Glomerular visceral epithelial cell (primary cell): Measurements from ENCODE around the gene SERPINA1.
A peak's percentile ranks its signal among the peaks of the same experiment; 100 is the strongest.

Experiments
- DNase-seq: peaks from one replicate; pipeline ENCODE4 v3.0.0-alpha.2; 2016; ENCODE audit errors: extremely low spot score

Gene SERPINA1

DNA sequence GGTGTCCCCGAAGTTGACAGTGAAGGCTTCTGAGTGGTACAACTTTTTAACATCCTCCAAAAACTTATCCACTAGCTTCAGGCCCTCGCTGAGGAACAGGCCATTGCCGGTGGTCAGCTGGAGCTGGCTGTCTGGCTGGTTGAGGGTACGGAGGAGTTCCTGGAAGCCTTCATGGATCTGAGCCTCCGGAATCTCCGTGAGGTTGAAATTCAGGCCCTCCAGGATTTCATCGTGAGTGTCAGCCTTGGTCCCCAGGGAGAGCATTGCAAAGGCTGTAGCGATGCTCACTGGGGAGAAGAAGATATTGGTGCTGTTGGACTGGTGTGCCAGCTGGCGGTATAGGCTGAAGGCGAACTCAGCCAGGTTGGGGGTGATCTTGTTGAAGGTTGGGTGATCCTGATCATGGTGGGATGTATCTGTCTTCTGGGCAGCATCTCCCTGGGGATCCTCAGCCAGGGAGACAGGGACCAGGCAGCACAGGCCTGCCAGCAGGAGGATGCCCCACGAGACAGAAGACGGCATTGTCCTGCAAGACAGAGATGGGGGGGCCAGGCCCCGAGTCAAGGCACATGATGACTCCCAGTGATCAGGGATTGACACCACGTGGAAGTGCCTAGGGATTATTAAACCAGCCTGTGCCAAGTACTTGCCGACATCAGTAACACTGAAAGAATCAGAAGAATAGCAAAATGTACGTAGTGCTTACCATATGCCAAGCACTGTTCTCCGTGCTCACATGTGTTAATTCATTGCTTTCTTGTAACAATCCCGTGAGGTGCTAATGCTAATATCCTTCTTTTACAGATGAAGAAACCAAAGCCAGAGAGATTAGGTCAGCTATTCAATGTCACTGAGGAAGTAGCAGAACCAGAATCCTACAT, 5.4 kb downstream of the SERPINA1 start:
- no peak for DNase-seq

DNA sequence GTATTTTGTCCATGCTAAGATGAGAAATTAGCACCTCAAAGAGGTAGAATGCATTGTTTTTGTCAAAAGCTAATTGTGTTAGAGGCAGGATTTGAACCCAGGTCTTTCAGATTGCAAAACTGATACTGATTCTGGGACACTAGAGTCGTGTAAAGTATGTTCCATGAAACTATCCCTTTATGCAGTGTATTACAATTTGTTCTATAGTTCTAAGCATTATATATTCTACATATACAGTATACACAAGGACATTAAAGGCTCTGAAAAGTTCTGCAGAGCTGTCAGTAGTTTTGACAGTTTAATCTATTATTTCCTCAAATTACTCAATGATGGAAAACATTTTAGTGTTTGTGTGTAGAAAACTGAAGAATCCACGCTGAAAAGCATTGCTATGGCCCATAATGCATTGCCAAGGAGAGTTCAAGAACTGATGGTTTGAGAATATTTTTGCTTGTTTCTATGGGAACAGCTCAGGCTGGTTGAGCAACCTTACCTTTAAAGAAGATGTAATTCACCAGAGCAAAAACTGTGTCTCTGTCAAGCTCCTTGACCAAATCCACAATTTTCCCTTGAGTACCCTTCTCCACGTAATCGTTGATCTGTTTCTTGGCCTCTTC, 6.2 kb downstream of the SERPINA1 start:
- DNase-seq, result no peak

DNA sequence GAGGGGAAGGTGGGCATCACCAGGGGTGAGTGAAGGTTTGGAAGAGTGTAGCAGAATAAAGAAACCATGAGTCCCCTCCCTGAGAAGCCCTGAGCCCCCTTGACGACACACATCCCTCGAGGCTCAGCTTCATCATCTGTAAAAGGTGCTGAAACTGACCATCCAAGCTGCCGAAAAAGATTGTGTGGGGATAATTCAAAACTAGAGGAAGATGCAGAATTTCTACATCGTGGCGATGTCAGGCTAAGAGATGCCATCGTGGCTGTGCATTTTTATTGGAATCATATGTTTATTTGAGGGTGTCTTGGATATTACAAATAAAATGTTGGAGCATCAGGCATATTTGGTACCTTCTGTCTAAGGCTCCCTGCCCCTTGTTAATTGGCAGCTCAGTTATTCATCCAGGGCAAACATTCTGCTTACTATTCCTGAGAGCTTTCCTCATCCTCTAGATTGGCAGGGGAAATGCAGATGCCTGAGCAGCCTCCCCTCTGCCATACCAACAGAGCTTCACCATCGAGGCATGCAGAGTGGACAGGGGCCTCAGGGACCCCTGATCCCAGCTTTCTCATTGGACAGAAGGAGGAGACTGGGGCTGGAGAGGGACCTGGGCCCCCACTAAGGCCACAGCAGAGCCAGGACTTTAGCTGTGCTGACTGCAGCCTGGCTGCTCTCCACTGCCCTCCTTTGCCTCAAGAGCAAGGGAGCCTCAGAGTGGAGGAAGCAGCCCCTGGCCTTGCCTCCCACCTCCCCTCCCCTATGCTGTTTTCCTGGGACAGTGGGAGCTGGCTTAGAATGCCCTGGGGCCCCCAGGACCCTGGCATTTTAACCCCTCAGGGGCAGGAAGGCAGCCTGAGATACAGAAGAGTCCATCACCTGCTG, 7.0 kb downstream of the SERPINA1 start:
- no peak for DNase-seq

DNA sequence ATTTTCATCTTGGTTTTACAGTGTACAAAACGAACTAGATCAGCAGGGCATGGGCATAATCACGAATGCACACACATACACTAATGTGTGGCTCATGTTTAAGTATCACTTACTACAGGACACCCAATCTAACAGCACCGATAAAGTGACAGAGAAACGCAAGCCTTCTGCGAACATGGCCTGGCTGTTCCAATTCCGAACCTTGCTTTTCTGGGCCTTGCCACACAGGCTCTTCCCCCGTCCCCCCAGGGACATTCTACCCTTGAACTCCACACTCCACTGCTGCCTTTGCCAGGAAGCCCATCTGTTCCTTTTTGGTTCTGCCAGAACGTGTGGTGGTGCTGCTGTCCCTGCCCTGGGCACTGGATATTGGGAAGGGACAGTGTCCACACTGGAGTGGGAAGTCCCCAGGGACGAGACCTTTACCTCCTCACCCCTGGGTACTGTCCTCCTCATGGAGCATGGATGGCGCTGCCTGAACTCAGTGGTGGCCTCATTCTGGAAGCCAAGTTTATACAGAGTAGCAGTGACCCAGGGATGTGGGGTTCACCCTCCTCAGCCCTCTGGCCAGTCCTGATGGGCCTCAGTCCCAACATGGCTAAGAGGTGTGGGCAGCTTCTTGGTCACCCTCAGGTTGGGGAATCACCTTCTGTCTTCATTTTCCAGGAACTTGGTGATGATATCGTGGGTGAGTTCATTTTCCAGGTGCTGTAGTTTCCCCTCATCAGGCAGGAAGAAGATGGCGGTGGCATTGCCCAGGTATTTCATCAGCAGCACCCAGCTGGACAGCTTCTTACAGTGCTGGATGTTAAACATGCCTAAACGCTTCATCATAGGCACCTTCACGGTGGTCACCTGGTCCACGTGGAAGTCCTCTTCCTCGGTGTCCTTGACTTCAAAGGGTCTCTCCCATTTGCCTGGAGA, 7.9 kb downstream of the SERPINA1 start:
- DNase-seq, result no peak

DNA sequence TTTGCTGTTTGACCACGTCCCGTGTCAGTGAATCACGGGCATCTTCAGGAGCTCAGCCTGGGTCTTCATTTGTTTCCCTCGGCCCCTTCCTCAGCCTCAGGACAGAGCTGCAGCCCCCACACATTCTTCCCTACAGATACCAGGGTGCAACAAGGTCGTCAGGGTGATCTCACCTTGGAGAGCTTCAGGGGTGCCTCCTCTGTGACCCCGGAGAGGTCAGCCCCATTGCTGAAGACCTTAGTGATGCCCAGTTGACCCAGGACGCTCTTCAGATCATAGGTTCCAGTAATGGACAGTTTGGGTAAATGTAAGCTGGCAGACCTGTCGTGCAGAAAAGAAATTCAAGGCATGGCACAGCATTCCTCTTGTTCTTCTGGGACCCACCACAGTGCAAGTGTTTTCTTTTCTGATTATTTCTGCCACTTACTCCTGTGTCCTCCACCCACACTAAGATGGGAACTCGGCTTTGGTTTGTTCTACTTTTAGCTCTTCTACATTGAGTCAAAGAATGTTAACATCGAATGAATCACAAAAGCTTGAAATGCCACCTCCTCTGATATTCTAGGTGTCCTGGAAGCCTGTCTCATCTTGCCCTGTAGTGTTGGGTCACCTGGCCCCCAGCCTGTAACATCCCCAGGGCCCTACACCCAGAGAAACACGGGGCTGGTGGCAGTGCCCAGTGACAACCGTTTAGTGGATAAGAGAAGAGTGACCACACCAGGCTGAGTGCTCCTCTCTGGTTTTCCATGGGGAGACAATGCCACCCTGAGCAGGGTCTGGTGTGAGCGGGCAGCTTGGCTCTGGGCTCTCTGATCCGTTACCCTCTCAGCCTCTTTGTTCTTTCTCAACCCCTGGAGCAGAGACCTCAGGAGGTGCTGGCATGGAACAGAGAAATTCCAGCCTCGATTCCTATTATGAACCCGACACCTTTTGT, 8.8 kb downstream of the SERPINA1 start:
- no peak for DNase-seq

DNA sequence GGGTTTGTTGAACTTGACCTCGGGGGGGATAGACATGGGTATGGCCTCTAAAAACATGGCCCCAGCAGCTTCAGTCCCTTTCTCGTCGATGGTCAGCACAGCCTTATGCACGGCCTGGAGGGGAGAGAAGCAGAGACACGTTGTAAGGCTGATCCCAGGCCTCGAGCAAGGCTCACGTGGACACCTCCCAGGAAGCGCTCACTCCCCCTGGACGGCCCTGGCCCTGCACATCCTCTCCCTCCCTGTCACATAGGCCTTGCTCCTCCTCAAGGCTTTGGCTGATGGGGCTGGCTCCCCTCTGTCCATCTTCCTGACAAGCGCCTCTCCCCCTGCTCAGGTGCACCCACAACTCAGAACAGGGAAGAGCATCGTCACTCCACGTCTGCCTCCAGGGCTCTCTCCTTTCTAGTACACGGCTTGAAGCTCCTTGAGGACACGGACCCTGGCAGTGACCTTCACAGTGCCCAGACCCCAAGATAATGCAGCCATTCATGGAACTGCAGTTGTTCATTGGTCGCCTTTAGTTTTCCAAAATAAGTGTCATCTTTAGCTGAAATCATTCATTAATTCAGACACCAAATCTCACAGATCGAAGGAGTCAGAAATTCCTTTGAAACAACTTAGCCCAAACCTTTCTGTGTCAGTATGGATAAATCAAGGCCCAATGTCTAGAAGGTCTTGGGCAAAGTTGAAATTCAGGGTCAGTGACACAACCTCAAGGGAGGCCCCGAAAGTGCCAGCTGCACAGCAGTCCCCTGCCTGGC, 9.7 kb downstream of the SERPINA1 start:
- DNase-seq, result no peak

DNA sequence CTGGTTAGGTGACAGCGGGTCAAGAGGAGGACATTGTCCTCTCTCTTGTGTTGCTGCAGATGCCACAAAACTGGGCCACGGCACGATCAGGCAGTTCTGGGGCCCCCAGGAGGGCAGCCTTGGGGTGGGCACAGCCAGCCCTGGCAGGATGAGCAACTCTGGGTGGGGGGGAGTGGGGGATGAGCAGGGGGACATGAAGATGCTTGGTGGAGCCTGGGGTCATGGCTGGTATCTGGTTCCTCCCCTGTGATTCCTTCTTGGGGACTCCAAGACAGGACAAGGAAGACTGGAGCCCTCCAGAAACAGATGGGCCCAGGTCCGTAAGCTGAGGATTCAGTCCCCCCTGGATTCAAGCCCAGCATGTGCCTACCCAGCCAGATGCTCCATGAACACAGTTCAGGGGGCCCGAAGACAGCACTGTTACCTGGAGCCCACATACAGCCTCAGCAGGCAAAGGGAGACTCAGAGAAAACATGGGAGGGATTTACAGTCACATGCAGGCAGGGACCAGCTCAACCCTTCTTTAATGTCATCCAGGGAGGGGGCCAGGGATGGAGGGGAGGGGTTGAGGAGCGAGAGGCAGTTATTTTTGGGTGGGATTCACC, 10.4 kb downstream of the SERPINA1 start:
- no peak for DNase-seq

DNA sequence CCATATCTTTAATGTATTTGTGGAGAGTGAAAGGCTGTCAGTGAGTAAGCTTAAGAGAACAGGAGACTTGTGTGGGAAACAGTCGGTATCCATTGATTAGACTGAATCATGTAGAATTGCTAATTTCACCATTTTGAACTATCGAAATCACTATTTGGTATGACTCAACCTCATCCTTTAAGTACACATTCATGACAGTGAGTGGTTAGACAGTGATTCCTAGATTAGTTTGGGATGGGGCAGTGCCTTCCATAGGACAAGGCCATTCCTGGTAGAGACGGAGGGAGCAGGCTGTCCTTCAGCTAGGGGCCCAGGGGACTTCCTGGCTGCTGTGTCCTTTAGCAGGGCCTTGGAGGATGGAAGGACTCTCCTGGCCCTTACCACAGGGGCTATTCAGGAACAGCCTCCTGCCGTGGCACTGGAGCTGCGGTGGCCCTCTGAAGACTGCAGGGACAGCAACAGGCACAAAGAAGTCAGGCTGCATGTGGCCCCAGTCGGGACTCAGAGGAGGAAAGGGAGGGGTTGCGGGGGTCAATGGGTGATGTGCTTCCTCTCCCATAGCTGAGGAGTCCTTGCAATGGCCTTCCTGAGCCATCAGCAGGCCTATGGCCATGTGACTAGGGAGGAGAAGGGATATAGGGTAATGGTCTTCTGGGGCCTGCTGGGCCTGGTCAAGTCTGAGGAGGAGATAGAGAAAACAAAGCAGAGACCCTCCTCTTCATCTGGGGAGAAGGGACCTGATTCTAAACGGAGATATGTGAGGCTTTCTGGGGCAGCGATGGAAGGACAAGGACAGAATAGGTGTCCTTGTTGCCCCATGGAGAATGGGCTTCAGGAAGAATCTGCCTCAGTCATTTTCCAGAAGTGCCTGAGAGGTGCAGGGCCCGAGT, 11.2 kb downstream of the SERPINA1 start:
- DNase-seq, result no peak

DNA sequence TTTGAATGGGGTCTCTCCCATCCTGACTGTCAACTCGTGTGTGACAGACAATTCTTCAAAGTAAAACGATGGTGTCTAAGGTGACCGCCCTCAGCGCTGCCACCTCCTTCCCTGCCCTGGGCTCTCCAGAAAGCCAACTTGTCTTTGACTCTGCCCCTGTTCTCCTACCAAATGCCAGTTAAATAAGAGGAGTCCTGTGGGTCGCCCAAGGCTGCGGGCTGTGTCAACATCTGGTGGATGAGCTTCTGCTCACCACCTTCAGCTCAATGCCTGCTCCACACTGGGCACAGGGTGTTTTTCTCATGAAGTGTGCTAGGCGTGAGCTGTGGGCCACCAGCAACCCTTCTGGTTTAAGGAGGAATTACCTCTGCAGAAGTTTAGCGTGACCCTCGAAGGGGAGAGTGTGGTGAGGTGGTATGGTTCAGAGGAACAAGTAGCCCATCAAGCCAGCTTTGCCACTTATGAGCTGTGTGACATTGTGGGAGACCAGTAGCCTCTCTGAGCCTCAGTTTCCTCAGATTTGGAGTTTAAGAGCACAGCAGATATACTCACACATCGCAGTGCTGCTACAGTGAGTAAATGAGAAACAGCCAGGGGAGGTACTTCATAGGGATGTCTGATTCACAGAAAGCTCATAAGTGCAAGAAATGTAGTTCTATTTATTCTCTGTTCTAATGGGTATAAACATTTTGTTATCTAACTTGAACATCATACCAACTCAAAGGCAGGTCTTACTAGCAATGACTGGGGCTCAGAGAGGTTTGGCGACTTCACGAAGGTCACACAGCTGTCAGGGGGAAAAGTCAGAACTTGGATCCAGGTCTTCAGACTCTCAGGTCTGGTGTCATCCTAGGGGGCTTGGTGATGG, 12.1 kb downstream of the SERPINA1 start:
- no peak for DNase-seq

DNA sequence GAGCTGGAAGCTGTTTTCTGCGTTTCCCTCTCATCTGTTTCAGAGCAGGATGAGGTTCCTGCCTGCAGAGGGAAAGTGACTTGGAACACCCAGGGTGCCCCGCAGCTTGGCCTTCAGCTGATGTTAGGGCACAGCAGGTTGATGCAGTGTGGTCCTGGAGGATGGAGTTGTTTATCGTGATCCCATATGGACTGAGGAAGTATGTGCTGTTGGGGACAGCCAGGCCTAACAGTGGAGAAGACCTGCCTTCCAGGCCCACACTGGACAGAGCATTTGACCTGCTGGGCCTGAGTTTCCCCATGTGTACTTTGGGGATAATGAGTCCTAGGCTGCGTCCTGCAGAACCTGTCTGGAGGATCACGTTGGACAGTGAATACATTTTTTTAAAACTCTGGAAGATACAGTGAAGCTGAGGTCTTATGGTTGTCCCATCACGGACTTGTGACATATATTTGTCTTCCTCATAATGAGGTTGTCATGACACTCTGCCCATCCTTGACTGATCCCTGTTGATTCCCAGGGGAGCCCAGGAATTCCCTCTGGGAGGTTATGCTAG, 12.8 kb downstream of the SERPINA1 start:
- DNase-seq, result no peak

DNA sequence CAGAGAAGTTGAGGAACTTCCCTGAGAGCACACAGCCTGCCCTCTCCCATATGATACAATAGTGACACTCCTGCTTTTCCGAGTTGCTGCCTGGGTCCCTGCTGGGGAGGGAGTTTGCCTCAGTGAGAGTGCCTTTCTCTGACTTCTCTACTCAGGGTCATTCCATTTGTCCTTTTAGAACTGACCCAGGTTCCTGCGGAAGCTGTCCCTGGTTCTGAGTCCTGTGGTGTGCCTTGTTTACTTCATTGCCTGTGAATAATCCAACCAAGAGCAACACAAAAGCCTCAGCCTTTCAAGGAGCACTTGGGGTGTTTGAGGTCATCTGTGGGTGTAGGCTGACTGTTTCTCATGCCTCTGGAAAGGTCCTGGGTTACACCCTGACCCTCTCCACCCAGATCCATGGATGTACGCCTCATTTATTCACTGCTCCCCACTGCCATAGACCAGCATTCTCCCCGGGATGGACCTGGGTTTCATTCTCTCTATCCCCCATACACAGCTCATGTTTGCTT, 13.6 kb downstream of the SERPINA1 start:
- DNase-seq, result no peak

DNA sequence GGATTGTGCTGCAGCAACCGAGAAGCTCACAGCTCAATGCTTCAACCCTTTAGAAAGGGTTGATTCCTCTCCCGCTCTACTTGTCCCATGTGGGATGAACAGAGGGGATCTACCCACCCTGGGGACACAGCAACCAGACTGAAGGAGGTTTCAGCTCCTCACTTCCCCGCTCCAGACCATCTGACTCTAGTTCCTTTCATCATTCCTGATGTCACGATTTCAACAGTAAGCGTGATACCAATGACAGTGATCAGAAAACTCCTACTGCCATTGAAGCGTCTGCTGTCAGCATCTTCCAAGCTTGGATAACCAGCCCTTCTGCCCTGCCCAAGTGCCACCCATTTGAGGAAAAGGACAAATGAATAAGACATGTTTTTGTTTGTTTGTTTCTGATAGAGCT, 14.3 kb downstream of the SERPINA1 start:
- no peak for DNase-seq

DNA sequence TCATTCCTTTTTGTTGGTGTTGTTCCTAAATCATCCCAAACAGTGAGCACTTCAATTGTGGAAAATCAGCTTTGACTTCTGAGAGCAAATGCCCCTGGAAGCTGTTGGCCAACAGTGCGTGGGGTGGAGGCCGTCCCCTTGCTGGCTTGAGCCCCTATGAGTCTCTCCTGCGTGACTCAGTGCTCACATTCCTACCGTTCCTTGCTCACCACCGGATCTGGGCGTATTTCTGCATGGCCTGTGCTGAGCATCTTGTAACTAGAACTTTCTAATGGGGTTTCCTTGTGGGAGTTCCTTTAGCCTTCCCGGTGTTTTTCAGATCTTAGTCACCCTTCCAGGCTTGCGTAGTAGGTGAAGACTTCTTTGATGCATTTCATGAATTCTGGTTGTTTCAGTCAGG, 14.7 kb downstream of the SERPINA1 start:
- DNase-seq, result peak; percentile 96

DNA sequence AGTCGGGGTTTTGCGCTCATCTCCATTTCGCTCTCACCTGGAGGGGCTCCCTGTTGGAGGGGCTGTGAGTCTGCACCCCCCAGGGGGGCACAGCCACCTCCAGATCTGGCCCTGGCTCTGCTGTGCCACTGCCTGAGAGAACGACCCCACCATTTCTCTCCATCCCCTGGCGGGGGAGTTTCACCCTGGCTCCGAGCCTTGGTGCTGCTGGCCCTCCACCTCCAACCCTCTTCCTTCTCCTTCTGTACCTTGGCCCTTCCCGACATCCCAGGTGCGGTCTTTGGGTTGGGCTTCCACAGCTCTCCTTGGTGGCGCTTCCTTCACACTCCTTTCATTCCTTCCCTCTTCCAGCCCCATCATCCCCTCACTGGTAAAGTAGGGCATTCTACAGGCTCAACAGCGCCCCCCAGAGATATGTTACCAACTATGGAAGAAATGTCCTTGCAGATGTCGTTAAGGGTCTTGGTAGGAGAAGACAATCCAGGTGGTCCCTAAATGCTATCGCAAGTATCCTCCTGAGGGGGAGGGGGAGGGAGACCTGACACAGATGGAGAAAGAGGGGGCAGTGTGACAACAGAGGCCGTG, 16.3 kb downstream of the SERPINA1 start:
- no peak for DNase-seq

DNA sequence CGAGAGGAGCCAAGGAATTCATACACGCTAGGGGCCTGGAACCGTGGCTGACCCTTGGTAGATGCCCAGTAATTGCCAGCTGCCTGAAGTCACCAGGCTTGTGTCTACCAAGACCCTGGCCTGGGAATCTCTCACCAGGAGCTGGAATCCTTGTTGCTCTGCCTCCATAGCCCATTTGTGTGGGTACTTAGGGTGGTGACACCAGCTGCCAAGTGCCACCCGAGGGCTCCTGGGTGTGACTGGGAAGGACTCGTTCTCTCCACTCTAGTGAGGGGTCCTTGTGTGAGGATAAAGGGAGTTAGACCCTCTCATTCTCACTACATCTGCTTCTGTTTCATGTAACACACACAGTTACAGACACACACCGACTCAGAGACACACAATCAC, 17.9 kb downstream of the SERPINA1 start:
- no peak for DNase-seq
